Measurements from ENCODE around the gene GORAB. TPM values are rescaled to one million over a fixed set of nuclear protein-coding genes. Genes with fewer than 3 reads are reported as not detected.

Gene GORAB
- total RNA-seq, 2 donors from 2014 or later: 16.7 to 25.1 TPM

DNA sequence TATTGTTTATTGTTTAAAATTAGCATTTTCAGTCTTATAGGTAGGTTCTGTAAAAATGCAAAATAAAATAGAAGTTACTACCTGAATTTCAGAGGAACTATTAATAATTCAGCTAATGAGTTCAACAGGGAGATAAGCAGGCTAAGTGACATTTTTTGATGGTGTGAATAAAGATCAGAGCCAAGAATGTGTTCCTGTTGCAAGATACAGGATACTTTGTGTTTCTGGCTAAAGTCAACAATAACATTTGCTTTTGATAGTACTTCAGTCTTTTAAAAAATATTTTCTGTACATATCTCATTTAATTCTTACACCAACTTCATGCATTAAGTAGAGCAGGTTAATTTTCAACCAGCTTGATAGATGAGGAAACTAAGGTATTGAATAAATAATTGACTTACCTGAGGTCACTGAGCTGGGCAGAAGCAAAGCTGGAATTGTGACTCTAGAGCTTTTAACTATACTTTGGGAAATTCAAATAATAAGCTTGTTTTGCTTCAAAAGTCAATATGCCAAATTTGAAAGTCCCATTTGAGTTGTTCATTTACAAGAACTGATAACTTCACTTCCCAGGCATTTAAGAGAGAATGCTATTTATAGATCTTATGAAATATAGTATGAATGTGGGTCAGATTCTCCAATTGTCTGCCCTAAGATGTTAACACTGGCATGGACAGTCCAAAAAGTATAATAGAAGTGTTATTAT lies 6.0 kb downstream of the GORAB start:
- TF ChIP-seq, protein P1, sequence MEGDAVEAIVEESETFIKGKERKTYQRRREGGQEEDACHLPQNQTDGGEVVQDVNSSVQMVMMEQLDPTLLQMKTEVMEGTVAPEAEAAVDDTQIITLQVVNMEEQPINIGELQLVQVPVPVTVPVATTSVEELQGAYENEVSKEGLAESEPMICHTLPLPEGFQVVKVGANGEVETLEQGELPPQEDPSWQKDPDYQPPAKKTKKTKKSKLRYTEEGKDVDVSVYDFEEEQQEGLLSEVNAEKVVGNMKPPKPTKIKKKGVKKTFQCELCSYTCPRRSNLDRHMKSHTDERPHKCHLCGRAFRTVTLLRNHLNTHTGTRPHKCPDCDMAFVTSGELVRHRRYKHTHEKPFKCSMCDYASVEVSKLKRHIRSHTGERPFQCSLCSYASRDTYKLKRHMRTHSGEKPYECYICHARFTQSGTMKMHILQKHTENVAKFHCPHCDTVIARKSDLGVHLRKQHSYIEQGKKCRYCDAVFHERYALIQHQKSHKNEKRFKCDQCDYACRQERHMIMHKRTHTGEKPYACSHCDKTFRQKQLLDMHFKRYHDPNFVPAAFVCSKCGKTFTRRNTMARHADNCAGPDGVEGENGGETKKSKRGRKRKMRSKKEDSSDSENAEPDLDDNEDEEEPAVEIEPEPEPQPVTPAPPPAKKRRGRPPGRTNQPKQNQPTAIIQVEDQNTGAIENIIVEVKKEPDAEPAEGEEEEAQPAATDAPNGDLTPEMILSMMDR (IDR thresholded peaks at IDR 0.05): no peak
- H3K27ac ChIP-seq: peak overlapping the region; percentile 9 to 11
- no peak for ATAC-seq (ENCODE audit: insufficient number of reproducible peaks, low FRiP score, low read depth)

DNA sequence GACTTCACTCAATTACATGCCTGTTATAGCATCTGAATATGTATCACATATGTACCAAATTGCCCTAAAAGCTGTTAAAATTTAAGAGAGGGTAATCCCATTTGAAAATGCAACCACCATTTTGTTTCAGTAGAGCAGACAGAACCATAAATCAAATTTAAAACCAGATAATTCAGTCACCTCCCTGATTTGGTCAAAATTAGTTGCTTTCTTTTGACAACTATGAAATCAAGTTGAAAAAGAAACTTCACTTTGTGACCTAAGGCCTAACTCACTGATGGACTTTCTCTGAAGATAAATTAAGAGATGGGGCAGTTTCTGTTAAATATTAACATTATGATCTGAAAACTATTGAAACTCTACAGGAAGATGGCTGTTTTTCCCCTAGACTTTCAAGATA lies 6.7 kb downstream of the GORAB start:
- Histone ChIP-seq H3K36me3 (peaks cover 26% of the 10 kb centered on the region), H3K4me1 (ENCODE audit: control insufficient read depth in 1 of 2, low read depth in 2 of 2) (peaks cover 23 to 39% of the 10 kb centered on the region in 2 donors), H3K4me3 (no peak overlapping the region), H3K27me3 (replicated peaks; ENCODE audit: insufficient read depth) (no peaks in the 10 kb centered on the region), H3K9me3 (no peaks in the 10 kb centered on the region), H3K27ac (peak overlapping the region in 1 of 2 donors; percentile 11)
- no peak for DNase-seq (ENCODE audit: low spot score)
- no peak for ATAC-seq (ENCODE audit: insufficient number of reproducible peaks, low FRiP score, low read depth)
- TF ChIP-seq, protein P1 (IDR thresholded peaks at IDR 0.05): no peak

More for the DNA sequence above, 6.0 kb downstream of the GORAB start:
- Histone ChIP-seq H3K36me3 (peaks cover 22% of the 10 kb centered on the region), H3K4me3 (no peak overlapping the region), H3K9me3 (no peaks in the 10 kb centered on the region), H3K27me3 (replicated peaks; ENCODE audit: insufficient read depth) (no peaks in the 10 kb centered on the region), H3K4me1 (ENCODE audit: control insufficient read depth in 1 of 2, low read depth in 2 of 2) (peaks cover 31 to 46% of the 10 kb centered on the region in 2 donors)
- DNase-seq (ENCODE audit: low spot score): no peak

DNA sequence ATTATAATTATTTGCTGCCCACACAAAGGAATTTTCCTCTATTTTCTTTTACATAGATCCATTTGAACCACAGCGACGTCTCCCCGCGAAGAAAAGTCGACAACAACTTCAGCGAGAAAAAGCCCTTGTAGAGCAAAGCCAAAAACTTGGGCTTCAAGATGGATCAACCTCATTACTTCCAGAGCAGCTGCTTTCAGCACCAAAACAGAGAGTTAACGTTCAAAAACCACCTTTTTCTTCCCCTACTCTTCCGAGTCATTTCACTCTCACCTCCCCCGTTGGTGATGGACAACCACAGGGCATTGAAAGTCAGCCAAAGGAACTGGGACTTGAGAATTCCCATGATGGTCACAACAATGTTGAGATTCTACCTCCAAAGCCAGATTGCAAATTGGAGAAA lies 7.2 kb downstream of the GORAB start:
- ATAC-seq (ENCODE audit: insufficient number of reproducible peaks, low FRiP score, low read depth) (no peak), DNase-seq (ENCODE audit: low spot score) (no peak)
- peaks cover 20 to 34% of the 10 kb centered on the region in 2 donors for H3K4me1 ChIP-seq (ENCODE audit: control insufficient read depth in 1 of 2, low read depth in 2 of 2)
- TF ChIP-seq, protein P1 (IDR thresholded peaks at IDR 0.05): no peak
- no peaks in the 10 kb centered on the region for H3K27me3 ChIP-seq (replicated peaks; ENCODE audit: insufficient read depth)
- no peaks in the 10 kb centered on the region for H3K9me3 ChIP-seq
- peaks cover 26% of the 10 kb centered on the region for H3K36me3 ChIP-seq
- H3K4me3 ChIP-seq: no peak overlapping the region
- no peak overlapping the region for H3K27ac ChIP-seq

DNA sequence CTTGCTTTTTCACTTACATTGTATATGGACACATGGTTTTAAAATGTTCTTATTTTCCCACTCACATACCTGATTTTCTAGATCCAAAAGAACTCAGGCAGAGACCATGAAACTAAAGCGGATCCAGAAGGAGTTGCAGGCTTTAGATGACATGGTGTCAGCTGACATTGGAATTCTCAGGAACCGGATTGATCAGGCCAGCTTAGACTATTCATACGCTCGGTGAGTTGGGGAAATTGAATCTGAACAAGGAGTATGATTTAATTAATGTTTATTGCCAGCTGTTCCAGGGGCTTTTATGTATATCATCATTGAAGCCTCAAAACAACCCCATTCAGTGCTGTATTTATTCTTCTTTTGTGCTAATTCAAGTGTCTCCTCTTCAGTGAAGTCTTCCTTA lies 12.7 kb downstream of the GORAB start:
- Histone ChIP-seq H3K4me3 (no peak overlapping the region), H3K36me3 (peaks cover 23% of the 10 kb centered on the region), H3K4me1 (ENCODE audit: control insufficient read depth in 1 of 2, low read depth in 2 of 2) (peaks cover 0 to under 1% of the 10 kb centered on the region in 2 donors), H3K9me3 (no peaks in the 10 kb centered on the region), H3K27me3 (replicated peaks; ENCODE audit: insufficient read depth) (no peaks in the 10 kb centered on the region), H3K27ac (no peak overlapping the region)
- TF ChIP-seq, protein P1 (IDR thresholded peaks at IDR 0.05): no peak
- DNase-seq (ENCODE audit: low spot score) (no peak), ATAC-seq (ENCODE audit: insufficient number of reproducible peaks, low FRiP score, low read depth) (no peak)

DNA sequence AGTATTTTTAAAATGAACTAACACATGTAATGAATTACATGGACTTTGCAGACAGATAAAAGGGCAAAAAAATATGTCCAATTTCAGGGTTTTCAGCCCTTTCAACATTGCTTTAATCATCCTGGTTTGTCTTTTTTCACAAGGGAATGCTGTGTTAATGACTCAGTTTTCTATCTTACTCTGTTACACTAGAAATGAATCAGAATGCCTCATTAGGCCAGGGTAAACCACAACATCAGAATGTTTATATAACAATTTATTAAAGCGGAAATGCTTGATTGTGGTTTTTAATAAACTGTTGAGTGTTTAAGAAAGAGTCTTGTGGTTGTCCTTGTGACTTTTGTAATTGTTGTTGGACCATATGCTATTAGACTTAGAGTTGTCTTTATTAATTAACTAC lies 13.5 kb downstream of the GORAB start:
- ATAC-seq (ENCODE audit: insufficient number of reproducible peaks, low FRiP score, low read depth) (no peak), DNase-seq (ENCODE audit: low spot score) (no peak)
- Histone ChIP-seq H3K27me3 (replicated peaks; ENCODE audit: insufficient read depth) (no peaks in the 10 kb centered on the region), H3K36me3 (peaks cover 16% of the 10 kb centered on the region), H3K27ac (no peak overlapping the region), H3K9me3 (no peaks in the 10 kb centered on the region), H3K4me1 (ENCODE audit: control insufficient read depth in 1 of 2, low read depth in 2 of 2) (no peaks in the 10 kb centered on the region), H3K4me3 (no peak overlapping the region)
- TF ChIP-seq, protein P1 (IDR thresholded peaks at IDR 0.05): no peak
